Measurements from ENCODE around the gene SEC24B.

GRCh38 chr4:109419679-109420078 lies 13.9 kb upstream of the SEC24B start:
- no peak for TF ChIP-seq MAX (IDR thresholded peaks at IDR 0.05; ENCODE audit: low read depth, low read length)
- TF ChIP-seq E4F1 (IDR thresholded peaks at IDR 0.05; ENCODE audit: borderline replicate concordance, partially characterized antibody): no peak
- TF ChIP-seq TARDBP (IDR thresholded peaks at IDR 0.05; ENCODE audit: borderline replicate concordance): no peak
